ENCODE measurements around the gene MAP4K1. TPM values are rescaled to one million over a fixed set of nuclear protein-coding genes. Genes with fewer than 3 reads are reported as not detected.

Gene MAP4K1
- polyA plus RNA-seq, 1 donor from 2014 or later: 1.0 TPM

DNA sequence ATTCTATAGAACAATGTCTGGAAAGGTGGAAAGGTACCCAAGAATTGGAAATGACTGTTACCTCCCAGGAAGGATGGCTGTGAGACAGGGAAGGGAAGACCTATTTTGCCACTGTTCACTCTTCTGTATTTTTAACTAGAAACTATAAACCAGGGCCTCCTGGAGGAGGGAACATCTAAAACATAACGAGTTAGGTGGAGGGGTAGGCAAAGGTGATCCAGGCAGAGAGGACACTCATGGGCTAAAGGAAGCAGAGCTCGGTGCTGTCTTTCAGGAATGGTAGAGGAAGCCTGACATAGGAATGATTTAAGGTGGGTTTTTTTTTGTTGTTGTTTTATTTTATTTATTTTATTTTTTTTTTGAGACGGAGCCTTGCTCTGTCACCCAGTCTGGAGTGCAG, 7.1 kb upstream of the MAP4K1 start:
- H3K27ac ChIP-seq (ENCODE audit: low read length): no peak overlapping the region
- H4K20me1 ChIP-seq (ENCODE audit: insufficient read depth): no peaks in the 10 kb centered on the region
- no peak overlapping the region for H3K4me3 ChIP-seq (ENCODE audit: low read length)
- no peak overlapping the region for H3K4me2 ChIP-seq (ENCODE audit: low read length)
- H3F3A ChIP-seq (ENCODE audit: insufficient read depth, low read length, poor library complexity, severe bottlenecking): no peaks in the 10 kb centered on the region
- H2AFZ ChIP-seq (ENCODE audit: low read depth, low read length): no peak overlapping the region
- H3K9me3 ChIP-seq (ENCODE audit: low read length): no peaks in the 10 kb centered on the region
- no peak overlapping the region for H3K9ac ChIP-seq (ENCODE audit: low read length)
- H3K9me2 ChIP-seq (ENCODE audit: insufficient read depth, low read length): no peaks in the 10 kb centered on the region
- no peak for TF ChIP-seq EP300 (conservative IDR thresholded peaks at IDR 0.05; ENCODE audit: poor library complexity, severe bottlenecking)
- TF ChIP-seq MXI1 (conservative IDR thresholded peaks at IDR 0.05; ENCODE audit: poor library complexity, severe bottlenecking): no peak
- no peak for TF ChIP-seq POLR2AphosphoS5 (IDR thresholded peaks at IDR 0.05)
- no peak for TF ChIP-seq TAF1 (IDR thresholded peaks at IDR 0.05; ENCODE audit: low read depth)
- TF ChIP-seq SMC3 (conservative IDR thresholded peaks at IDR 0.05; ENCODE audit: poor library complexity): no peak
- no peak for TF ChIP-seq EZH2 (IDR thresholded peaks at IDR 0.05; ENCODE audit: borderline replicate concordance, insufficient read depth, low read length, poor library complexity, severe bottlenecking)
- no peak for TF ChIP-seq RAD21 (conservative IDR thresholded peaks at IDR 0.05)
- TF ChIP-seq, protein P1, sequence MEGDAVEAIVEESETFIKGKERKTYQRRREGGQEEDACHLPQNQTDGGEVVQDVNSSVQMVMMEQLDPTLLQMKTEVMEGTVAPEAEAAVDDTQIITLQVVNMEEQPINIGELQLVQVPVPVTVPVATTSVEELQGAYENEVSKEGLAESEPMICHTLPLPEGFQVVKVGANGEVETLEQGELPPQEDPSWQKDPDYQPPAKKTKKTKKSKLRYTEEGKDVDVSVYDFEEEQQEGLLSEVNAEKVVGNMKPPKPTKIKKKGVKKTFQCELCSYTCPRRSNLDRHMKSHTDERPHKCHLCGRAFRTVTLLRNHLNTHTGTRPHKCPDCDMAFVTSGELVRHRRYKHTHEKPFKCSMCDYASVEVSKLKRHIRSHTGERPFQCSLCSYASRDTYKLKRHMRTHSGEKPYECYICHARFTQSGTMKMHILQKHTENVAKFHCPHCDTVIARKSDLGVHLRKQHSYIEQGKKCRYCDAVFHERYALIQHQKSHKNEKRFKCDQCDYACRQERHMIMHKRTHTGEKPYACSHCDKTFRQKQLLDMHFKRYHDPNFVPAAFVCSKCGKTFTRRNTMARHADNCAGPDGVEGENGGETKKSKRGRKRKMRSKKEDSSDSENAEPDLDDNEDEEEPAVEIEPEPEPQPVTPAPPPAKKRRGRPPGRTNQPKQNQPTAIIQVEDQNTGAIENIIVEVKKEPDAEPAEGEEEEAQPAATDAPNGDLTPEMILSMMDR (IDR thresholded peaks at IDR 0.05; ENCODE audit: poor library complexity, severe bottlenecking): no peak
- TF ChIP-seq, protein P2, sequence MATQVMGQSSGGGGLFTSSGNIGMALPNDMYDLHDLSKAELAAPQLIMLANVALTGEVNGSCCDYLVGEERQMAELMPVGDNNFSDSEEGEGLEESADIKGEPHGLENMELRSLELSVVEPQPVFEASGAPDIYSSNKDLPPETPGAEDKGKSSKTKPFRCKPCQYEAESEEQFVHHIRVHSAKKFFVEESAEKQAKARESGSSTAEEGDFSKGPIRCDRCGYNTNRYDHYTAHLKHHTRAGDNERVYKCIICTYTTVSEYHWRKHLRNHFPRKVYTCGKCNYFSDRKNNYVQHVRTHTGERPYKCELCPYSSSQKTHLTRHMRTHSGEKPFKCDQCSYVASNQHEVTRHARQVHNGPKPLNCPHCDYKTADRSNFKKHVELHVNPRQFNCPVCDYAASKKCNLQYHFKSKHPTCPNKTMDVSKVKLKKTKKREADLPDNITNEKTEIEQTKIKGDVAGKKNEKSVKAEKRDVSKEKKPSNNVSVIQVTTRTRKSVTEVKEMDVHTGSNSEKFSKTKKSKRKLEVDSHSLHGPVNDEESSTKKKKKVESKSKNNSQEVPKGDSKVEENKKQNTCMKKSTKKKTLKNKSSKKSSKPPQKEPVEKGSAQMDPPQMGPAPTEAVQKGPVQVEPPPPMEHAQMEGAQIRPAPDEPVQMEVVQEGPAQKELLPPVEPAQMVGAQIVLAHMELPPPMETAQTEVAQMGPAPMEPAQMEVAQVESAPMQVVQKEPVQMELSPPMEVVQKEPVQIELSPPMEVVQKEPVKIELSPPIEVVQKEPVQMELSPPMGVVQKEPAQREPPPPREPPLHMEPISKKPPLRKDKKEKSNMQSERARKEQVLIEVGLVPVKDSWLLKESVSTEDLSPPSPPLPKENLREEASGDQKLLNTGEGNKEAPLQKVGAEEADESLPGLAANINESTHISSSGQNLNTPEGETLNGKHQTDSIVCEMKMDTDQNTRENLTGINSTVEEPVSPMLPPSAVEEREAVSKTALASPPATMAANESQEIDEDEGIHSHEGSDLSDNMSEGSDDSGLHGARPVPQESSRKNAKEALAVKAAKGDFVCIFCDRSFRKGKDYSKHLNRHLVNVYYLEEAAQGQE (IDR thresholded peaks at IDR 0.05; ENCODE audit: borderline replicate concordance): no peak
- H3K36me3 ChIP-seq (ENCODE audit: insufficient read depth, low read length): no peaks in the 10 kb centered on the region
- no peaks in the 10 kb centered on the region for H3K27me3 ChIP-seq (ENCODE audit: insufficient read depth, low read depth, low read length)
- H3K79me2 ChIP-seq (replicated peaks; ENCODE audit: insufficient read depth, low read length): peaks cover 4% of the 10 kb centered on the region

DNA sequence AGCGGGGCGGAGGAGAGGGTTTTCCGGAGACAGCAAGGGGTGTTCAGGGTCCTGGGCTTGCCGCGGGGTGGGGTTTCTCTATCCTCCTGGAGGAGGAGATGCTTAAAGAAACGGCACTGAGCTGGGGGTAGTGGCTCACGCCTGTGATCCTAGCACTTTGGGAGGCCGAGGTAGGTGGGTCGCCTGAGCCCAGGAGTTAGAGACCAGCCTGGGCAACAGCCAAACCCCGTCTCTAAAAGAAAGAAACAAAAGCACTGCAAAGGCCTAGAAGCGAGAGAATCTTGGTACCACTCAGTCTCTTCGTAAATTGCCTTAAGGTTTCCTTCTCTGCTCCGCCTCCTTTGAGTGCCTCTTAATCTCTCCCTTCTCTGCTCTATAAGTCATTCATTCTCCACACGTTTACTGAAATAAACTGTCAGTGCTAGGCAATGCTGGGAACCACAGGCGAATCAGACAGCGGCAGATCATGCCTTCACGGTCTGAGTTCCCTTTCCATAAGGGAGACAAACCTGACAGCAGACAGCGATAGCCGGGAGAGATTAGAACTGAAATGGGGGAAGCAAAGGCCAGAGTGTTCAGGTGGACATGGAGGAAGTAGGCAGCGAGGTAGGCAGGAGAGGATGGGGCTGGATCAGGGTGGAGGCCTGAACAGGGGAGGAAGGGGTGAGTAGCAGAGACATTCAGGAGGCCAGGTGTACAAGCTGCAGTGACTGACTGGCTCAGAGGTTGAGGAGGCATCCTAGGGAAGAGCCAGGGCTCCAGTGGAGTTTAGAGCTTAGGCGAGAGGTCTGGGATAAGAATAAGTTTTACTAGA, 1.8 kb upstream of the MAP4K1 start:
- no peaks in the 10 kb centered on the region for H3K9me2 ChIP-seq (ENCODE audit: insufficient read depth, low read length)

More for the DNA sequence above, 1.8 kb upstream of the MAP4K1 start:
- TF ChIP-seq EZH2 (IDR thresholded peaks at IDR 0.05; ENCODE audit: borderline replicate concordance, insufficient read depth, low read length, poor library complexity, severe bottlenecking) (no peak), MXI1 (conservative IDR thresholded peaks at IDR 0.05; ENCODE audit: poor library complexity, severe bottlenecking) (no peak), SMC3 (conservative IDR thresholded peaks at IDR 0.05; ENCODE audit: poor library complexity) (no peak), POLR2AphosphoS5 (IDR thresholded peaks at IDR 0.05) (no peak), TAF1 (IDR thresholded peaks at IDR 0.05; ENCODE audit: low read depth) (no peak), EP300 (conservative IDR thresholded peaks at IDR 0.05; ENCODE audit: poor library complexity, severe bottlenecking) (no peak), RAD21 (conservative IDR thresholded peaks at IDR 0.05) (no peak)
- TF ChIP-seq, protein P2 (IDR thresholded peaks at IDR 0.05; ENCODE audit: borderline replicate concordance): no peak
- TF ChIP-seq, protein P1 (IDR thresholded peaks at IDR 0.05; ENCODE audit: poor library complexity, severe bottlenecking): no peak
- peak overlapping the region; percentile 84 for H3K9ac ChIP-seq (ENCODE audit: low read length)
- H3K9me3 ChIP-seq (ENCODE audit: low read length): no peaks in the 10 kb centered on the region
- H3K79me2 ChIP-seq (replicated peaks; ENCODE audit: insufficient read depth, low read length): peaks cover 11% of the 10 kb centered on the region
- H3K4me3 ChIP-seq (ENCODE audit: low read length): peak overlapping the region; percentile 76
- peak overlapping the region; percentile 62 for H3K27ac ChIP-seq (ENCODE audit: low read length)
- H2AFZ ChIP-seq (ENCODE audit: low read depth, low read length): peak overlapping the region; percentile 45
- no peaks in the 10 kb centered on the region for H3K27me3 ChIP-seq (ENCODE audit: insufficient read depth, low read depth, low read length)
- H3K36me3 ChIP-seq (ENCODE audit: insufficient read depth, low read length): no peaks in the 10 kb centered on the region
- no peaks in the 10 kb centered on the region for H3F3A ChIP-seq (ENCODE audit: insufficient read depth, low read length, poor library complexity, severe bottlenecking)
- H3K4me2 ChIP-seq (ENCODE audit: low read length): peak overlapping the region; percentile 97
- H4K20me1 ChIP-seq (ENCODE audit: insufficient read depth): no peaks in the 10 kb centered on the region
